Lung microvascular endothelial cell (primary cell): ENCODE results near the gene HS3ST2. TPM values are rescaled to one million over a fixed set of nuclear protein-coding genes. Genes with fewer than 3 reads are reported as not detected.
A peak's percentile ranks its signal among the peaks of the same experiment; 100 is the strongest.
"Not testable (repeated sequence)": the region's sequence is repeated elsewhere in the genome, so short reads cannot be mapped to it uniquely, and the experiment has no call there.

ENCODE experiments used
- DNase-seq, 2 donors: peaks; one replicate each; pipeline versions ENCODE4 v3.0.0 to v3.0.0-alpha.2; 2010; ENCODE audit warnings: low read depth in 2 of 2
- total RNA-seq: library from RNA; depleted of rRNA; stranded (reverse); fragments of >200 nt; gene quantifications from 2 replicates; pipeline ENCODE4 v1.2.1, GENCODE V29; 2014

HS3ST2 gene
- total RNA-seq, 1 donor from 2014 or later, result not detected

- DNase-seq, result no peak
Observed at GRCh38 chr16:22932032-22932771, 118.2 kb downstream of the HS3ST2 start.

GRCh38 chr16:22933173-22933572, 119.2 kb downstream of the HS3ST2 start:
- peak; percentile 29 to 52 for DNase-seq

- DNase-seq, result no peak
Observed at GRCh38 chr16:22934786-22935185, 120.8 kb downstream of the HS3ST2 start.

GRCh38 chr16:22937169-22937568, 123.2 kb downstream of the HS3ST2 start:
- DNase-seq, result no peak

- no peak for DNase-seq
Observed at GRCh38 chr16:22938647-22939046, 124.7 kb downstream of the HS3ST2 start.

GRCh38 chr16:22939744-22940363, 125.9 kb downstream of the HS3ST2 start:
- DNase-seq, result not testable (repeated sequence)

GRCh38 chr16:22941970-22942501, 128.1 kb downstream of the HS3ST2 start:
- no peak for DNase-seq

GRCh38 chr16:22942811-22943210, 128.8 kb downstream of the HS3ST2 start:
- DNase-seq, result no peak

GRCh38 chr16:22945361-22945760, 131.4 kb downstream of the HS3ST2 start:
- no peak for DNase-seq

- no peak for DNase-seq
Observed at GRCh38 chr16:22946433-22946832, 132.5 kb downstream of the HS3ST2 start.

GRCh38 chr16:22948058-22948602, 134.2 kb downstream of the HS3ST2 start:
- DNase-seq, result no peak

- DNase-seq, result peak; percentile 70 to 82
Observed at GRCh38 chr16:22948603-22949368, 134.8 kb downstream of the HS3ST2 start.

- no peak for DNase-seq
Observed at GRCh38 chr16:22955461-22956070, 141.6 kb downstream of the HS3ST2 start.

- no peak for DNase-seq
Observed at GRCh38 chr16:22961206-22961605, 147.2 kb downstream of the HS3ST2 start.

- DNase-seq, result no peak
Observed at GRCh38 chr16:22962905-22963304, 148.9 kb downstream of the HS3ST2 start.
